SK-N-SH treated with all-trans-retinoic acid at 6 μM for 48 hours (cell line): ENCODE data around the gene SLC25A48.

Experiments
- ATAC-seq: fragments of 200-7000 bp; cut with Tn5 transposase; 3 replicates; pipeline ENCODE4 v1.9.1; 2020; ENCODE audit warnings: mild to moderate bottlenecking, moderate library complexity
- ARNTL ChIP-seq: fragments of 450-650 bp; formaldehyde crosslinking; IDR thresholded peaks from 2 replicates; pipeline ENCODE4 v1.5.0; 2020; ENCODE audit warnings: low read depth, mild to moderate bottlenecking, moderate library complexity, borderline replicate concordance
- BACH2 ChIP-seq: fragments of 250-450 bp; sonication (Bioruptor Pico); IDR thresholded peaks from 2 replicates; pipeline ENCODE4 v1.9.0; 2021; ENCODE audit warnings: mild to moderate bottlenecking, borderline replicate concordance
- CREB5 ChIP-seq: fragments of 250-450 bp; sonication (Bioruptor Pico); IDR thresholded peaks from 2 replicates; pipeline ENCODE4 v1.5.1; 2020; ENCODE audit warnings: low read depth, mild to moderate bottlenecking, moderate library complexity
- CSDC2 ChIP-seq: fragments of 250-450 bp; sonication (Bioruptor Pico); IDR thresholded peaks from 2 replicates; pipeline ENCODE4 v1.5.0; 2020; ENCODE audit warnings: mild to moderate bottlenecking, moderate library complexity
- CSRNP3 ChIP-seq: fragments of 250-450 bp; sonication (Bioruptor Pico); IDR thresholded peaks from 2 replicates; pipeline ENCODE4 v1.5.1; 2021; ENCODE audit warnings: mild to moderate bottlenecking, moderate library complexity
- ESRRG ChIP-seq: fragments of 250-450 bp; sonication (Bioruptor Pico); IDR thresholded peaks from 2 replicates; pipeline ENCODE4 v1.6.1; 2021; ENCODE audit warnings: mild to moderate bottlenecking
- GLIS3 ChIP-seq: fragments of 250-450 bp; sonication (Bioruptor Pico); IDR thresholded peaks from 2 replicates; pipeline ENCODE4 v1.5.0; 2020; ENCODE audit warnings: mild to moderate bottlenecking, moderate library complexity
- OSR1 ChIP-seq: fragments of 250-450 bp; sonication (Bioruptor Pico); IDR thresholded peaks from 2 replicates; pipeline ENCODE4 v1.8.0; 2022; ENCODE audit warnings: moderate library complexity, mild to moderate bottlenecking, inconsistent platforms
- PATZ1 ChIP-seq: fragments of 250-450 bp; sonication (Bioruptor Pico); IDR thresholded peaks from 2 replicates; pipeline ENCODE4 v1.8.0; 2020; ENCODE audit warnings: mild to moderate bottlenecking, moderate library complexity, borderline replicate concordance
- POU6F1 ChIP-seq: fragments of 250-450 bp; sonication (Bioruptor Pico); IDR thresholded peaks from 2 replicates; pipeline ENCODE4 v1.8.0; 2021; ENCODE audit warnings: low read depth, mild to moderate bottlenecking, moderate library complexity, borderline replicate concordance
- PPARA ChIP-seq: fragments of 250-450 bp; sonication (Bioruptor Pico); IDR thresholded peaks from 2 replicates; pipeline ENCODE4 v1.5.0; 2020; ENCODE audit warnings: mild to moderate bottlenecking, borderline replicate concordance
- RARB ChIP-seq: fragments of 250-450 bp; sonication (Bioruptor Pico); IDR thresholded peaks from 2 replicates; pipeline ENCODE4 v1.8.0; 2021; ENCODE audit warnings: mild to moderate bottlenecking, moderate library complexity
- TCF4 ChIP-seq: fragments of 250-450 bp; sonication (Bioruptor Pico); IDR thresholded peaks from 2 replicates; pipeline ENCODE4 v1.8.0; 2021; ENCODE audit warnings: mild to moderate bottlenecking, moderate library complexity, borderline replicate concordance
- TOX ChIP-seq: fragments of 250-450 bp; sonication (Bioruptor Pico); IDR thresholded peaks from 2 replicates; pipeline ENCODE4 v1.8.0; 2021; ENCODE audit warnings: mild to moderate bottlenecking, moderate library complexity, borderline replicate concordance
- TSHZ2 ChIP-seq: fragments of 250-450 bp; sonication (Bioruptor Pico); IDR thresholded peaks from 2 replicates; pipeline ENCODE4 v1.5.0; 2020; ENCODE audit warnings: mild to moderate bottlenecking, moderate library complexity
- ZFP30 ChIP-seq: fragments of 450-650 bp; formaldehyde crosslinking; IDR thresholded peaks from 2 replicates; pipeline ENCODE4 v1.5.0; 2022; ENCODE audit warnings: mild to moderate bottlenecking, moderate library complexity
- ZNF565 ChIP-seq: fragments of 450-650 bp; formaldehyde crosslinking; conservative IDR thresholded peaks from 2 replicates; pipeline ENCODE4 v1.5.0; 2020; ENCODE audit warnings: low read depth, mild to moderate bottlenecking, moderate library complexity
- ZNF70 ChIP-seq: fragments of 450-650 bp; formaldehyde crosslinking; IDR thresholded peaks from 2 replicates; pipeline ENCODE4 v1.5.0; 2020; ENCODE audit warnings: mild to moderate bottlenecking, moderate library complexity
- ZNF8 ChIP-seq: fragments of 450-650 bp; formaldehyde crosslinking; IDR thresholded peaks from 2 replicates; pipeline ENCODE4 v1.5.0; 2020; ENCODE audit warnings: mild to moderate bottlenecking, moderate library complexity

SLC25A48 gene

GRCh38 chr5:135842737-135843136 lies 8.3 kb downstream of the SLC25A48 start:
- no peak for ATAC-seq
- TF ChIP-seq PPARA (CRISPR knock-in tag) (no peak), OSR1 (no peak), CSRNP3 (no peak), BACH2 (CRISPR knock-in tag) (no peak), TCF4 (no peak), TSHZ2 (CRISPR knock-in tag) (no peak), ZFP30 (CRISPR knock-in tag) (no peak), CSDC2 (CRISPR knock-in tag) (no peak), CREB5 (CRISPR knock-in tag) (no peak), PATZ1 (CRISPR knock-in tag) (no peak), ZNF8 (no peak), POU6F1 (CRISPR knock-in tag) (no peak), ZNF565 (CRISPR knock-in tag) (no peak), TOX (CRISPR knock-in tag) (no peak)

- TF ChIP-seq RARB (CRISPR knock-in tag) (no peak), BACH2 (CRISPR knock-in tag) (no peak), ESRRG (no peak), ZNF565 (CRISPR knock-in tag) (no peak), CSRNP3 (no peak)
- no peak for ATAC-seq
Measured at GRCh38 chr5:135843571-135844337, 9.3 kb downstream of the SLC25A48 start.

GRCh38 chr5:135846311-135846710 lies 11.8 kb downstream of the SLC25A48 start:
- no peak for ATAC-seq
- no peak for TF ChIP-seq TCF4
- no peak for TF ChIP-seq TOX (CRISPR knock-in tag)
- no peak for TF ChIP-seq CSDC2 (CRISPR knock-in tag)
- no peak for TF ChIP-seq PATZ1 (CRISPR knock-in tag)
- TF ChIP-seq ARNTL (CRISPR knock-in tag), result no peak
- no peak for TF ChIP-seq ZFP30 (CRISPR knock-in tag)
- TF ChIP-seq CREB5 (CRISPR knock-in tag), result no peak
- TF ChIP-seq ZNF70 (CRISPR knock-in tag), result no peak
- no peak for TF ChIP-seq ZNF8
- no peak for TF ChIP-seq GLIS3
- TF ChIP-seq CSRNP3, result no peak
- no peak for TF ChIP-seq RARB (CRISPR knock-in tag)
- no peak for TF ChIP-seq BACH2 (CRISPR knock-in tag)
